Measurements from ENCODE around the gene TNRC6B.

The TNRC6B gene

DNA sequence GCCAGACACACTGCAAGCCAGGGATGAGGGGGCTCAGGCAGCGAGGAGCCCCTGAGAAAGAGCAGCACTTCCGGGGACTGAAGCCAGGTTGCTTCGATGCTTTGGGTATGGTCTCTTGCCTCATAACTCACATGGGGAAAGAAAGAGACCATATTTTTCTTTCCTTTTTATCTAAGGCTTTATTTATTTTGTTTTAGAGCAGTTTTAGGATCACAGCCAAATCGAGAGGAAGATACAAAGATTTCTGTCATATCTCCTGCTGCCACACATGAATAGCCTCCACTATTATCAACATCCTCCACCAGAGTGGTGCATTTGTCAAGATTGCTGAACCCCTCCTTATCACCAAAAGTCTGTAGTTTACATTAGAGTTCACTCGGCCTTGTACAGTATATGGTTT lies 144.3 kb downstream of the TNRC6B start:
- TF ChIP-seq, protein P1, sequence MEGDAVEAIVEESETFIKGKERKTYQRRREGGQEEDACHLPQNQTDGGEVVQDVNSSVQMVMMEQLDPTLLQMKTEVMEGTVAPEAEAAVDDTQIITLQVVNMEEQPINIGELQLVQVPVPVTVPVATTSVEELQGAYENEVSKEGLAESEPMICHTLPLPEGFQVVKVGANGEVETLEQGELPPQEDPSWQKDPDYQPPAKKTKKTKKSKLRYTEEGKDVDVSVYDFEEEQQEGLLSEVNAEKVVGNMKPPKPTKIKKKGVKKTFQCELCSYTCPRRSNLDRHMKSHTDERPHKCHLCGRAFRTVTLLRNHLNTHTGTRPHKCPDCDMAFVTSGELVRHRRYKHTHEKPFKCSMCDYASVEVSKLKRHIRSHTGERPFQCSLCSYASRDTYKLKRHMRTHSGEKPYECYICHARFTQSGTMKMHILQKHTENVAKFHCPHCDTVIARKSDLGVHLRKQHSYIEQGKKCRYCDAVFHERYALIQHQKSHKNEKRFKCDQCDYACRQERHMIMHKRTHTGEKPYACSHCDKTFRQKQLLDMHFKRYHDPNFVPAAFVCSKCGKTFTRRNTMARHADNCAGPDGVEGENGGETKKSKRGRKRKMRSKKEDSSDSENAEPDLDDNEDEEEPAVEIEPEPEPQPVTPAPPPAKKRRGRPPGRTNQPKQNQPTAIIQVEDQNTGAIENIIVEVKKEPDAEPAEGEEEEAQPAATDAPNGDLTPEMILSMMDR (IDR thresholded peaks at IDR 0.05; ENCODE audit: low read length, missing control alignments): no peak
- DNase-seq (ENCODE audit: low read depth): no peak
- no peak overlapping the region for H3K4me3 ChIP-seq (replicated peaks; ENCODE audit: low read depth, low read length)

DNA sequence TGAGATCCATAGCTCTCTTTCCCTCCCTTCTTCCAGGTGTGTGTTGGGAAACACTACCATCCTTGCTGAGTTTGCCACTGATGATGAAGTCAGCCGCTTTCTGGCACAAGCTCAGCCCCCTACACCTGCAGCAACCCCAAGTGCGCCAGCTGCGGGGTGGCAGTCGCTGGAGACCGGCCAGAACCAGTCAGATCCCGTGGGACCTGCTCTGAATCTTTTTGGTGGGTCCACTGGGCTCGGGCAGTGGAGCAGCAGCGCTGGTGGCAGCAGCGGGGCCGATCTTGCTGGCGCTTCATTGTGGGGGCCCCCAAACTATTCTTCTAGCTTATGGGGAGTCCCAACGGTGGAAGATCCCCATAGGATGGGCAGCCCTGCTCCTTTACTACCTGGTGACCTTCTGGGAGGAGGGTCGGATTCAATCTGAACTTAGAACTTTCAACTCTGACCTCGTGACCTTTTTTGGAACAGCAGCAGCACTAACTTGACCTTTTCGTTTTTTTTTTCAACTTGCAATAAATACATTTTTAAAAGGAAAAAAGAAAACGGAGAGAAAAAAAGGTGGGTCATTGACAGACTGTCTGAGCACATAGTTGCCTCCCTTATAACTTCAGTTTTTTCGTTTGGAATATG lies 145.2 kb downstream of the TNRC6B start:
- TF ChIP-seq, protein P1 (IDR thresholded peaks at IDR 0.05; ENCODE audit: low read length, missing control alignments): no peak

DNA sequence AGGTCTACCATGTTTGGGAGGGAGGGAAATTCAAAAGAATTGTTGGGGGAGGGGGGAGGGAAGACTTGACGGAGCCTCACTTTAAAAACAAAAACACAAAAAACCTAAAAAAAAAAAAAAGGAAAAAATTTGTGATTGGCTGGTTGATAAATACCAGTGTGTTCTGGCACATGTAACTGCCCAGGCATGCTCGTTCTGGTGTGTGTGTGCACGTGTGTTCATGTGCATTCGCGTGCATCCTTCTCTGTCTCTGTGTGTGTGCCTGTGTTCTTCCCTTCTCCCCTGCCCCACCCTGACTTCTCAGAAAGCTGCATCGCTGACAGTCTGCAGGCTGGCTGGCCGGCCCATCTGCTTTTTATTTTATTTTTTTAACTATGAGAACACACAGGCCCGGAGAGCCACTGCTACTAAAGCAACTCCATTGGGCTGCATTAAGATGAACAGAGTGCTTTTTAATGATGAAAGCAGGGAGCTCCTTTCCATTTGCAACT lies 146.0 kb downstream of the TNRC6B start:
- H3K4me3 ChIP-seq (replicated peaks; ENCODE audit: low read depth, low read length): no peak overlapping the region

More for the DNA sequence above, 145.2 kb downstream of the TNRC6B start:
- DNase-seq (ENCODE audit: low read depth): no peak
- no peak overlapping the region for H3K4me3 ChIP-seq (replicated peaks; ENCODE audit: low read depth, low read length)

DNA sequence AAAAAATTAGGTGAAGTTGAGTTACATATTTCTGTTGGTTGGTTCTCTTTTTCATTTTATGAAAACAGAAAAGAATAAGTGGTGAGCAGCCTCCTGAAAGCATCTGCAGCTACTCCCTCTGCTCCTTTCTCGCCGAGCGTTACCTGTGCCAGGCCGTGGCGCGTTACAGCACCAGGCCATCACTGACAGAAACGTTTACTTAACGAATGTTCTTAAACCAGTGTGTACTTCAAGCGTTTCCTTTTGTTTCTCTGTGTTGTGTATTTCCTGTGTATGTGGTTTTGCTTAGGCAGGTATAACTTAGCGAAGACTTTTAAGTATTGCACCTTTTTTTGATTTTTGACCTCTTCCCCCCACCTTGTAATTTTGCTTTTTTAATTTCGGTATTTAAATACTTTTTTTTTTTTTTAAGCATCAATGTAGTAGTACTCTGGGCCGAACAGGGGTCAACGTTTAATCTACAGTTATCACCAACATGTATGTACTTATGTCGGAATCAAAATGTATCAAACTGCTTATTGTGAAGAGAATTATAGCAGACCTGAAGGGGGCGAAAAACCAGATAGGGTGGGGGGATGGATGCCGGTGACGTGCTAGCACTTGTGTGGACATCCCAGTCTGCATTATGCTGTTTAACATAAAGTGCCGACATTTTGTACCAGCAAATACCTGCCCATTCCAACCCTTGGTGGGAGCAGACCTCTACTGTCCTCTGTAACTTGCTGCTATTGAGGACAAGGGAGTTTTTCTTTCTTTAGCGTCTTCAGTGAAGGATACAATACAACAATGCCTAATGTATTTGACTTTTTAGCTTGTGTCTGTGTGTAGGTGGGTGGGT lies 147.0 kb downstream of the TNRC6B start:
- DNase-seq (ENCODE audit: low read depth): no peak
- no peak overlapping the region for H3K4me3 ChIP-seq (replicated peaks; ENCODE audit: low read depth, low read length)
- TF ChIP-seq, protein P1 (IDR thresholded peaks at IDR 0.05; ENCODE audit: low read length, missing control alignments): no peak

More for the DNA sequence above, 146.0 kb downstream of the TNRC6B start:
- no peak for DNase-seq (ENCODE audit: low read depth)
- TF ChIP-seq, protein P1 (IDR thresholded peaks at IDR 0.05; ENCODE audit: low read length, missing control alignments): no peak

DNA sequence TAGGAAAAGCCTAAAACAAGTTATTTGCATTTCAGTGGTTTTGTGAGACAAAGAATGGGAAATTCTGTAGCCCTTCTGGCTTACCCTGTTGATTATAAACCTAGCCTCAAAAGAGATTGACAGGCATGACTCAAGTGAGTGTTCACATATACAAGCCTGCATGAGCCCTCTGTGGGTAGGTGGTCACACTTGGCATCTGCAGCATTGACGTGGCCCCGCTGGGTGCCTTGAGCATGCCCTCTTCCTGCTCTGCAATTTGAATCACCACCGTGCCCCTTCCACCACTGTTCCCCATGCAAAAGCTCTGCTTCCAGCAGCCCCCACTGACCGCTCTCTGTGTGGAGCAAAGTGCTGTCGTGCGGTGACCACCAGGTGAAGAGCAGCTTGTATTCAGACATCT lies 147.6 kb downstream of the TNRC6B start:
- no peak for DNase-seq (ENCODE audit: low read depth)
- H3K4me3 ChIP-seq (replicated peaks; ENCODE audit: low read depth, low read length): no peak overlapping the region
- TF ChIP-seq, protein P1 (IDR thresholded peaks at IDR 0.05; ENCODE audit: low read length, missing control alignments): no peak

DNA sequence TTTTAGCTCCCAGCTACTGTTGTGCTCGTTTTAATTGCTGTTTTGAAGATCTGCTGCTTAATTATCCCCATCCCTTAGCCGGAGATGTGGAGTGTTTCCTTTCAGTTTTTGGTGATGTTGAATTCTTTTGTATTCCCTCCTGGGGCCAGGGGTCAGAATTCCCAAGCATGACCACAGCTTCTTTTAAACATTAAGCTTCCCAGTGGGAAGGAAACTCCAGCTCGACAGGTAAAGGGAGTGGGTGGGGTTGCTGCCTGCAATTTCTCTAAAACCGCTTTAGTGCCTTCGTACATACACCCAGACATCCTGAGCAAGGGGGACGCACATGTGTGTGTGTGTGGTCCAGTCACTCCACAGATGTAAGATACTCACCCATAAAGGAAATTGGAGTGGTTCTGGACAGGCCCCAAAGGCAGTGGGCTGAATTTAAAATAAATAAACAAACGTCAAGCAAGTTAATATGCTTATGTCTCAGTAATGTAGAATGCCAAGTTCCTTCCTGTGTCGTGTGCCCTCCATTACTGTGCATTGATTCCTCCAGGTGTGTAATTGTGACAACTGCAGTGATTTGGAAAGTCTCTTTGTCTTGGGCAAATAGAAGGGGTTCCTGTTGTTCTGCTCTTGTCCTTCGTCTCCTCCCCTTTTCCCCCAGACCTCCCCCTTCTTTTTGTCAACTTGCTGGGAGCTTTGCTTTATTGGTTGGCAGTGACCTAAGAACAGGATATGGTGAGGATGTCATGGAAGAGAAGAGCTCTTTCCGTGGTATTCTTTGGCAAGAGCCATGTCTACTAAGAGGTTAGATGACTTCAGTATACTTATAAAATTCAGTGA lies 149.4 kb downstream of the TNRC6B start:
- DNase-seq (ENCODE audit: low read depth): peak; percentile 31
- no peak overlapping the region for H3K4me3 ChIP-seq (replicated peaks; ENCODE audit: low read depth, low read length)
- TF ChIP-seq, protein P1 (IDR thresholded peaks at IDR 0.05; ENCODE audit: low read length, missing control alignments): no peak

All from fibroblast of pulmonary artery (primary cell).